K562 (cell line): ENCODE measurements around the gene LMOD1. TPM values are rescaled to one million over a fixed set of nuclear protein-coding genes. Genes with fewer than 3 reads are reported as not detected.

Experiments used
- FOS ChIP-seq: IDR thresholded peaks from 3 replicates; pipeline ENCODE4 v1.6.1; 2011; ENCODE audit not compliant: insufficient read length; ENCODE audit errors: extremely low read depth
- GABPA ChIP-seq: fragments of 200-800 bp; sonication (Bioruptor generic); conservative IDR thresholded peaks from 2 replicates; pipeline ENCODE4 v1.6.1; 2016; ENCODE audit warnings: low read depth, missing genetic modification characterization, missing compliant biosample characterization
- HDAC3 ChIP-seq: fragments of 450-650 bp; IDR thresholded peaks from 2 replicates; pipeline ENCODE4 v1.6.1; 2018; ENCODE audit warnings: borderline replicate concordance, mild to moderate bottlenecking, moderate library complexity; ENCODE audit not compliant: partially characterized antibody
- HDAC6 ChIP-seq: IDR thresholded peaks from 2 replicates; pipeline ENCODE4 v1.6.1; 2012; ENCODE audit warnings: low read depth, mild to moderate bottlenecking, control low read depth, inconsistent platforms, low read length, moderate library complexity
- JUN ChIP-seq, 2 experiments: sonication (generic) in 1 of 2; formaldehyde crosslinking in 1 of 2; IDR thresholded peaks; 2 replicates each; pipeline versions ENCODE4 v1.6.1 to v1.8.0; 2012 to 2022; ENCODE audit warnings: borderline replicate concordance in 2 of 2, mild to moderate bottlenecking in 2 of 2, improper control_type of control experiment in 1 of 2, low read depth in 1 of 2, low read length in 1 of 2, missing genetic modification reagents in 1 of 2
- KHSRP ChIP-seq: fragments of 450-650 bp; IDR thresholded peaks from 2 replicates; pipeline ENCODE4 v1.6.1; 2017
- KLF16 ChIP-seq: IDR thresholded peaks from 2 replicates; pipeline ENCODE4 v1.6.1; 2016; ENCODE audit warnings: antibody characterized with exemption
- NCOA1 ChIP-seq: fragments of 450-650 bp; IDR thresholded peaks from 2 replicates; pipeline ENCODE4 v1.6.1; 2016; ENCODE audit warnings: low read depth
- NFE2 ChIP-seq: IDR thresholded peaks from 2 replicates; pipeline ENCODE4 v1.6.1; 2014; ENCODE audit warnings: antibody characterized with exemption, low read depth
- POLR3A ChIP-seq: IDR thresholded peaks from 2 replicates; pipeline ENCODE4 v1.6.1; 2011; ENCODE audit warnings: borderline replicate concordance, mild to moderate bottlenecking, moderate library complexity; ENCODE audit not compliant: insufficient read length, insufficient read depth; ENCODE audit errors: extremely low read depth
- RBM15 ChIP-seq: fragments of 200-400 bp; formaldehyde crosslinking; IDR thresholded peaks from 2 replicates; pipeline ENCODE4 v1.6.1; 2018; ENCODE audit warnings: mild to moderate bottlenecking, low read length, moderate library complexity; ENCODE audit not compliant: insufficient read depth
- SIRT6 ChIP-seq: IDR thresholded peaks from one replicate; pipeline ENCODE4 v1.6.1; 2012; ENCODE audit warnings: low read depth, mild to moderate bottlenecking, control low read depth, inconsistent platforms, low read length, moderate library complexity
- SREBF1 ChIP-seq: fragments of 150-350 bp; IDR thresholded peaks from 2 replicates; pipeline ENCODE4 v1.6.1; 2014; ENCODE audit warnings: antibody characterized with exemption, low read depth, low read length, borderline replicate concordance
- SREBF2 ChIP-seq: sonication (generic); formaldehyde crosslinking; IDR thresholded peaks from 2 replicates; pipeline ENCODE4 v1.4.0; 2020; ENCODE audit warnings: mild to moderate bottlenecking, missing genetic modification reagents
- STAT5B ChIP-seq: fragments of 250-450 bp; sonication (Bioruptor Pico); IDR thresholded peaks from 2 replicates; pipeline ENCODE4 v1.8.0; 2021; ENCODE audit warnings: mild to moderate bottlenecking, inconsistent platforms
- U2AF2 ChIP-seq: fragments of 200-400 bp; formaldehyde crosslinking; optimal IDR thresholded peaks from 2 replicates; pipeline ENCODE3; 2017; ENCODE audit warnings: low read depth, mild to moderate bottlenecking, low read length
- YY1 ChIP-seq, 3 experiments: IDR thresholded peaks; 2 replicates each; pipeline ENCODE4 v1.6.1; 2011; ENCODE audit warnings: low read length in 2 of 3, mild to moderate bottlenecking in 2 of 3, moderate library complexity in 2 of 3, borderline replicate concordance in 1 of 3, control low read depth in 1 of 3, low read depth in 1 of 3; ENCODE audit not compliant: insufficient read depth in 3 of 3, insufficient replicate concordance in 2 of 3, control insufficient read depth in 1 of 3, insufficient read length in 1 of 3; ENCODE audit errors: extremely low read depth in 1 of 3
- ZFP36 ChIP-seq: fragments of 150-350 bp; IDR thresholded peaks from 2 replicates; pipeline ENCODE4 v1.6.1; 2018; ENCODE audit warnings: low read length, low read depth; ENCODE audit not compliant: partially characterized antibody
- ZNF780A ChIP-seq: fragments of 250-450 bp; sonication (Bioruptor Pico); IDR thresholded peaks from 2 replicates; pipeline ENCODE4 v1.5.0; 2021; ENCODE audit warnings: mild to moderate bottlenecking
- polyA plus RNA-seq, 8 experiments: library from polyadenylated mRNA; depleted of rRNA in 4 of 8; stranded (reverse) in 5 of 8; unstranded in 3 of 8; fragments of >200 nt; fragmentation: Nextera tagmentation in 2 of 8; fragmentation: Illumina TruSeq in 1 of 8; extraction: Ambion mirVana in 2 of 8; extraction: Trizol in 1 of 8; gene quantifications; 2 replicates each; pipeline versions ENCODE4 v1.2.1 to v1.2.3, GENCODE V29; 2011 to 2014; ENCODE audit warnings: inconsistent platforms in 1 of 8, missing spikeins in 1 of 8
- total RNA-seq, 7 experiments: library from RNA; depleted of rRNA in 6 of 7; stranded (reverse); fragments of >200 nt in 6 of 7; fragmentation: Illumina TruSeq in 2 of 7; extraction: Trizol in 2 of 7; gene quantifications; 2 replicates each; pipeline versions ENCODE4 v1.2.1 to v1.2.3, GENCODE V29; 2011 to 2021; ENCODE audit warnings: low replicate concordance in 1 of 7
- TF ChIP-seq, protein P1 (sequence below): fragments of 450-650 bp; IDR thresholded peaks from 2 replicates; pipeline ENCODE4 v1.7.1; 2018; ENCODE audit warnings: mild to moderate bottlenecking, low read depth; ENCODE audit not compliant: partially characterized antibody
- TF ChIP-seq, protein P2 (sequence below): fragments of 450-650 bp; IDR thresholded peaks from 2 replicates; pipeline ENCODE4 v1.6.1; 2016; ENCODE audit warnings: missing biosample characterization, missing genetic modification characterization
- TF ChIP-seq, protein P3 (sequence below): fragments of 250-450 bp; sonication (Bioruptor Pico); IDR thresholded peaks from 2 replicates; pipeline ENCODE4 v1.9.0; 2021; ENCODE audit warnings: mild to moderate bottlenecking
- TF ChIP-seq, protein P4 (sequence below): fragments of 200-800 bp; sonication (Bioruptor generic); IDR thresholded peaks from 2 replicates; pipeline ENCODE4 v1.6.1; 2017; ENCODE audit warnings: missing genetic modification characterization, missing compliant biosample characterization

Gene LMOD1
- total and polyA plus RNA-seq, 9 of the 15 experiments (the other 6 are each of a cell fraction or from before 2014, with no cell fraction given): 0.03 to 0.54 (median 0.38) TPM; not detected in 1

DNA sequence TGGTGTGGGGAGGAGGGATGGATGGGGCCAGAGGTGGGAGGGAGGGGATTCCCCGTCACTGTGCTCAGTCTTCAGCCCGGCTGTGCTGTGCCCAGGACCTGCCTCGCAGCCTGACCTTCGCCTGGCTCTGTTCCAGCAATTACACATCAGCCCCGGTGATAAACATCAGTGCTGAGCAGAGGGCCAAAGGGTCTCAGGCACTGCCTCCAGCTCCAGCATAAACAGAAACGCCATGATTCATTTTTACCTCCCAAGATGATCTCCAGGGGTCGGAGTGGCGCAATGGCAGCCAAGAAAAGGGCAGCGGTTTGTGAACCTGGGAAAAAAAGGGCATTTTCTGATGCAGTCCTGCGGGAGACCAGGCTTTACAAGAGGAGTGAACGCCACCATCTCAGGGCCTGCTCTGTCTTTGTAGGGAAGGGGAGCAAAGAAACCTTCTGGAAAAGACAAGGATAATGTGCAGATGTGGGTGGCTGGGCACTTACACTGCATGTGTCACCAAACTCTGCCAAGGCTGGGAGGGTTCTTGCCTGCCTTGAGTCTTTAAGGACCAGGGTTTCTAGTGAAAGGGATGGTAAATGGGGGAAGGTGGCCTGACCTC lies 29.6 kb downstream of the LMOD1 start (continued):
- TF ChIP-seq RBM15: no peak
- no peak for TF ChIP-seq NCOA1
- TF ChIP-seq HDAC3: no peak
- TF ChIP-seq SREBF1: no peak
- peak in 2 of 3 experiments; percentile 22 to 60 for TF ChIP-seq YY1 (IDR thresholded peaks at IDR 0.05; ENCODE audit: borderline replicate concordance in 1 of 3, control insufficient read depth in 1 of 3, extremely low read depth in 1 of 3, insufficient read depth in 3 of 3, insufficient read length in 1 of 3, insufficient replicate concordance in 2 of 3, low read depth in 1 of 3, low read length in 2 of 3)
- peak; percentile 84 for TF ChIP-seq JUN (IDR thresholded peaks at IDR 0.05; ENCODE audit: borderline replicate concordance, low read depth, low read length)
- no peak for TF ChIP-seq JUN (CRISPR knock-in tag; IDR thresholded peaks at IDR 0.05; ENCODE audit: borderline replicate concordance)
- TF ChIP-seq SIRT6: no peak
- no peak for TF ChIP-seq FOS
- TF ChIP-seq POLR3A: no peak
- TF ChIP-seq, protein P1, sequence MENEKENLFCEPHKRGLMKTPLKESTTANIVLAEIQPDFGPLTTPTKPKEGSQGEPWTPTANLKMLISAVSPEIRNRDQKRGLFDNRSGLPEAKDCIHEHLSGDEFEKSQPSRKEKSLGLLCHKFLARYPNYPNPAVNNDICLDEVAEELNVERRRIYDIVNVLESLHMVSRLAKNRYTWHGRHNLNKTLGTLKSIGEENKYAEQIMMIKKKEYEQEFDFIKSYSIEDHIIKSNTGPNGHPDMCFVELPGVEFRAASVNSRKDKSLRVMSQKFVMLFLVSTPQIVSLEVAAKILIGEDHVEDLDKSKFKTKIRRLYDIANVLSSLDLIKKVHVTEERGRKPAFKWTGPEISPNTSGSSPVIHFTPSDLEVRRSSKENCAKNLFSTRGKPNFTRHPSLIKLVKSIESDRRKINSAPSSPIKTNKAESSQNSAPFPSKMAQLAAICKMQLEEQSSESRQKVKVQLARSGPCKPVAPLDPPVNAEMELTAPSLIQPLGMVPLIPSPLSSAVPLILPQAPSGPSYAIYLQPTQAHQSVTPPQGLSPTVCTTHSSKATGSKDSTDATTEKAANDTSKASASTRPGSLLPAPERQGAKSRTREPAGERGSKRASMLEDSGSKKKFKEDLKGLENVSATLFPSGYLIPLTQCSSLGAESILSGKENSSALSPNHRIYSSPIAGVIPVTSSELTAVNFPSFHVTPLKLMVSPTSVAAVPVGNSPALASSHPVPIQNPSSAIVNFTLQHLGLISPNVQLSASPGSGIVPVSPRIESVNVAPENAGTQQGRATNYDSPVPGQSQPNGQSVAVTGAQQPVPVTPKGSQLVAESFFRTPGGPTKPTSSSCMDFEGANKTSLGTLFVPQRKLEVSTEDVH: no peak
- TF ChIP-seq ZFP36: peak; percentile 72
- no peak for TF ChIP-seq SREBF2 (CRISPR knock-in tag)
- TF ChIP-seq GABPA (tag): no peak
- TF ChIP-seq NFE2: no peak; the same call in 1 of the 2 replicates
- TF ChIP-seq, protein P2, sequence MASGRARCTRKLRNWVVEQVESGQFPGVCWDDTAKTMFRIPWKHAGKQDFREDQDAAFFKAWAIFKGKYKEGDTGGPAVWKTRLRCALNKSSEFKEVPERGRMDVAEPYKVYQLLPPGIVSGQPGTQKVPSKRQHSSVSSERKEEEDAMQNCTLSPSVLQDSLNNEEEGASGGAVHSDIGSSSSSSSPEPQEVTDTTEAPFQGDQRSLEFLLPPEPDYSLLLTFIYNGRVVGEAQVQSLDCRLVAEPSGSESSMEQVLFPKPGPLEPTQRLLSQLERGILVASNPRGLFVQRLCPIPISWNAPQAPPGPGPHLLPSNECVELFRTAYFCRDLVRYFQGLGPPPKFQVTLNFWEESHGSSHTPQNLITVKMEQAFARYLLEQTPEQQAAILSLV (tag): no peak
- no peak for TF ChIP-seq KHSRP
- no peak for TF ChIP-seq KLF16
- TF ChIP-seq ZNF780A: no peak
- TF ChIP-seq, protein P3, sequence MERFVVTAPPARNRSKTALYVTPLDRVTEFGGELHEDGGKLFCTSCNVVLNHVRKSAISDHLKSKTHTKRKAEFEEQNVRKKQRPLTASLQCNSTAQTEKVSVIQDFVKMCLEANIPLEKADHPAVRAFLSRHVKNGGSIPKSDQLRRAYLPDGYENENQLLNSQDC (CRISPR knock-in tag): no peak
- no peak for TF ChIP-seq HDAC6
- TF ChIP-seq U2AF2: no peak
- no peak for TF ChIP-seq STAT5B
- TF ChIP-seq, protein P4, sequence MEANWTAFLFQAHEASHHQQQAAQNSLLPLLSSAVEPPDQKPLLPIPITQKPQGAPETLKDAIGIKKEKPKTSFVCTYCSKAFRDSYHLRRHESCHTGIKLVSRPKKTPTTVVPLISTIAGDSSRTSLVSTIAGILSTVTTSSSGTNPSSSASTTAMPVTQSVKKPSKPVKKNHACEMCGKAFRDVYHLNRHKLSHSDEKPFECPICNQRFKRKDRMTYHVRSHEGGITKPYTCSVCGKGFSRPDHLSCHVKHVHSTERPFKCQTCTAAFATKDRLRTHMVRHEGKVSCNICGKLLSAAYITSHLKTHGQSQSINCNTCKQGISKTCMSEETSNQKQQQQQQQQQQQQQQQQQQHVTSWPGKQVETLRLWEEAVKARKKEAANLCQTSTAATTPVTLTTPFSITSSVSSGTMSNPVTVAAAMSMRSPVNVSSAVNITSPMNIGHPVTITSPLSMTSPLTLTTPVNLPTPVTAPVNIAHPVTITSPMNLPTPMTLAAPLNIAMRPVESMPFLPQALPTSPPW (CRISPR knock-in tag): peak; percentile 49
